ENCODE results near the gene TXNRD3.

DNA sequence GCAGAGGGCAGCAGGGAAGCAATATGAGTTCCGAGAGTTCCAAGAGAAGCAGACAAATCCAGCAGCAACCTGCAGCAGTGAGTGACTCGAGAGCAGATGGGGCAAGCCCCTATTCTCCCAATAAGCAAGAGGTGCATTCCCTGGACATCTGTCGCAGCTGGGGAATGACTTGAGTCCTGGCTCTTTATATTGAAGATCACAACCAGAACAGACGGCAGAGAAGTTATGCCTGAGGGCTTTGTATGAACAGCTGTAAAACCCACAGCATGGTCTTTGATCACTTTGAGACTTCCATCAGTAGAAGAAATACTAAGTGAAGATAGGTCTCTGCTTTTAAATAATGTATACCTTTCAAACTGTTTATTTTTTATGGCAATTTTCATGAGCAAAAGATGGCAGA, 72.6 kb downstream of the TXNRD3 start:
- TF ChIP-seq, protein P1, sequence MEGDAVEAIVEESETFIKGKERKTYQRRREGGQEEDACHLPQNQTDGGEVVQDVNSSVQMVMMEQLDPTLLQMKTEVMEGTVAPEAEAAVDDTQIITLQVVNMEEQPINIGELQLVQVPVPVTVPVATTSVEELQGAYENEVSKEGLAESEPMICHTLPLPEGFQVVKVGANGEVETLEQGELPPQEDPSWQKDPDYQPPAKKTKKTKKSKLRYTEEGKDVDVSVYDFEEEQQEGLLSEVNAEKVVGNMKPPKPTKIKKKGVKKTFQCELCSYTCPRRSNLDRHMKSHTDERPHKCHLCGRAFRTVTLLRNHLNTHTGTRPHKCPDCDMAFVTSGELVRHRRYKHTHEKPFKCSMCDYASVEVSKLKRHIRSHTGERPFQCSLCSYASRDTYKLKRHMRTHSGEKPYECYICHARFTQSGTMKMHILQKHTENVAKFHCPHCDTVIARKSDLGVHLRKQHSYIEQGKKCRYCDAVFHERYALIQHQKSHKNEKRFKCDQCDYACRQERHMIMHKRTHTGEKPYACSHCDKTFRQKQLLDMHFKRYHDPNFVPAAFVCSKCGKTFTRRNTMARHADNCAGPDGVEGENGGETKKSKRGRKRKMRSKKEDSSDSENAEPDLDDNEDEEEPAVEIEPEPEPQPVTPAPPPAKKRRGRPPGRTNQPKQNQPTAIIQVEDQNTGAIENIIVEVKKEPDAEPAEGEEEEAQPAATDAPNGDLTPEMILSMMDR (IDR thresholded peaks at IDR 0.05) = no peak
- TF ChIP-seq RXRA (IDR thresholded peaks at IDR 0.05; ENCODE audit: borderline replicate concordance, low read depth) (no peak), EZH2phosphoT487 (IDR thresholded peaks at IDR 0.05; ENCODE audit: borderline replicate concordance, low read depth) (no peak), NRF1 (IDR thresholded peaks at IDR 0.05; ENCODE audit: low read depth, low read length) (no peak), TCF12 (IDR thresholded peaks at IDR 0.05) (no peak), EP300 (IDR thresholded peaks at IDR 0.05; ENCODE audit: borderline replicate concordance in 1 of 2, low read depth in 1 of 2, low read length in 1 of 2) (no peak), GABPA (IDR thresholded peaks at IDR 0.05; ENCODE audit: low read depth) (no peak), POLR2AphosphoS5 (IDR thresholded peaks at IDR 0.05; ENCODE audit: low read depth, low read length) (no peak), TAF1 (IDR thresholded peaks at IDR 0.05; ENCODE audit: borderline replicate concordance, low read depth, low read length) (no peak), TEAD4 (IDR thresholded peaks at IDR 0.05; ENCODE audit: borderline replicate concordance, insufficient read depth) (no peak)
- TF ChIP-seq, protein P2, sequence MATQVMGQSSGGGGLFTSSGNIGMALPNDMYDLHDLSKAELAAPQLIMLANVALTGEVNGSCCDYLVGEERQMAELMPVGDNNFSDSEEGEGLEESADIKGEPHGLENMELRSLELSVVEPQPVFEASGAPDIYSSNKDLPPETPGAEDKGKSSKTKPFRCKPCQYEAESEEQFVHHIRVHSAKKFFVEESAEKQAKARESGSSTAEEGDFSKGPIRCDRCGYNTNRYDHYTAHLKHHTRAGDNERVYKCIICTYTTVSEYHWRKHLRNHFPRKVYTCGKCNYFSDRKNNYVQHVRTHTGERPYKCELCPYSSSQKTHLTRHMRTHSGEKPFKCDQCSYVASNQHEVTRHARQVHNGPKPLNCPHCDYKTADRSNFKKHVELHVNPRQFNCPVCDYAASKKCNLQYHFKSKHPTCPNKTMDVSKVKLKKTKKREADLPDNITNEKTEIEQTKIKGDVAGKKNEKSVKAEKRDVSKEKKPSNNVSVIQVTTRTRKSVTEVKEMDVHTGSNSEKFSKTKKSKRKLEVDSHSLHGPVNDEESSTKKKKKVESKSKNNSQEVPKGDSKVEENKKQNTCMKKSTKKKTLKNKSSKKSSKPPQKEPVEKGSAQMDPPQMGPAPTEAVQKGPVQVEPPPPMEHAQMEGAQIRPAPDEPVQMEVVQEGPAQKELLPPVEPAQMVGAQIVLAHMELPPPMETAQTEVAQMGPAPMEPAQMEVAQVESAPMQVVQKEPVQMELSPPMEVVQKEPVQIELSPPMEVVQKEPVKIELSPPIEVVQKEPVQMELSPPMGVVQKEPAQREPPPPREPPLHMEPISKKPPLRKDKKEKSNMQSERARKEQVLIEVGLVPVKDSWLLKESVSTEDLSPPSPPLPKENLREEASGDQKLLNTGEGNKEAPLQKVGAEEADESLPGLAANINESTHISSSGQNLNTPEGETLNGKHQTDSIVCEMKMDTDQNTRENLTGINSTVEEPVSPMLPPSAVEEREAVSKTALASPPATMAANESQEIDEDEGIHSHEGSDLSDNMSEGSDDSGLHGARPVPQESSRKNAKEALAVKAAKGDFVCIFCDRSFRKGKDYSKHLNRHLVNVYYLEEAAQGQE (IDR thresholded peaks at IDR 0.05; ENCODE audit: low read depth, low read length) = no peak
